Stimulated activated CD4-positive, alpha-beta T cell treated with anti-CD3 and anti-CD28 coated beads, Interleukin-1b, Interleukin-23, amount 100 ng/mL, for 24 hours (primary cell): ENCODE measurements around the gene SBDS.
"Not testable (repeated sequence)": the region's sequence is repeated elsewhere in the genome, so short reads cannot be mapped to it uniquely, and the experiment has no call there.

Experiments
- DNase-seq, 4 experiments: peaks; one replicate each; pipeline ENCODE4 v3.0.0-alpha.2; 2020; ENCODE audit warnings: low read depth in 4 of 4, low spot score in 1 of 4

The SBDS gene

DNA sequence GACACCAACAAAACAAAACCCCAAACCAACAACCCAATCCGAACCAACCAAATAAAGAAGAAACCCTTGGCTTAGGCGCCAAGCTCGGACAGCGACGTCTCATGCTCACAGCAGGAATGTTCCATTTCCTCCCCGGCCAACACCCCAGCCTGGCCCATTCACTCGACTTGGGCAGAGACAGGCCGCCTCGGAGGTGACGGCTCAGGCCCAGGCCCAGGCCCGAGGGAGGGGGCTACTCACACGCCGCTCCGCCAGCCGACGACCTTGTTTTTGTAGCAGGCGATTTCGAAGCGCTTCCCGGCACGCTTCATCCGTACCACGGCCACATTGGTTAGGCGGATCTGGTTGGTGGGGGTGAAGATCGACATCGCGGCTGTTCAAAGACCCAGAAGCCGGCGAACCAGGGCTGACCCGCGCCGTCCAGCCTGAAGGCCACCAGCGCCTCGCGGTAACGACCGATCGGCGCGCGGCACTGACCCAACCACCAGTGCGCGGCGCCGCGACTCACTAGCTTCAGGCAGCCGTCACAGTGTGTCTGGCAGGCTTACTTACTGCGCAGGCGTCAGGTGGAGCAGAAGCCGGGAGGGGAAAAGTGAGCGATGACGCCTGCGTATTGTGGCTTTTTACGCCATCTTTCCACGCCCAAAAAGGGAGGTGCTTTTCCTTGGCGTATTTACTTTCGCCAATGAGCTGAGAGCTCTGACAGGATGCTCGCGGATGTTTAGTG, at the start of gene SBDS:
Gene SBDS (minus strand): TSS at position 537 of the 727 bp plus-strand sequence. CDS start 169 bp downstream, at position 368.
- DNase-seq: peak; percentile 72 to 87 (median 77)

DNA sequence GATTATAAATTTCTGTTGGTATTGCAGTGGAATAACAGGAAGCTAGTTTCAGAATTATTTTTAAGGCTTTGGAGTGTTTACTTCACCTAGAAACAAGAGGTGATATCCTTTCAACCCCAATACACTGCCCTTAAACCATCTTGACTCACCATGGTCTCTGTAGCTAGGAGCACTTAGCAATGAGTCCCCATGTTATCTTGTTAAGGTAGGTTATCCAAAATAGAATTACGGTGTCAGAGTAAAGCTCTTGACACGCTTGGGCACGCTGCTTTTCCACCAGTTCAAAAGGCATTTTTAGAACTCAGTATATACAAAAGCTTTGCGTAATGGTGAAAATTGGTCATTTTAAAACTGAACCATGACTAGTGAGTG, 48.2 kb upstream of the SBDS start:
- not testable (repeated sequence) for DNase-seq

DNA sequence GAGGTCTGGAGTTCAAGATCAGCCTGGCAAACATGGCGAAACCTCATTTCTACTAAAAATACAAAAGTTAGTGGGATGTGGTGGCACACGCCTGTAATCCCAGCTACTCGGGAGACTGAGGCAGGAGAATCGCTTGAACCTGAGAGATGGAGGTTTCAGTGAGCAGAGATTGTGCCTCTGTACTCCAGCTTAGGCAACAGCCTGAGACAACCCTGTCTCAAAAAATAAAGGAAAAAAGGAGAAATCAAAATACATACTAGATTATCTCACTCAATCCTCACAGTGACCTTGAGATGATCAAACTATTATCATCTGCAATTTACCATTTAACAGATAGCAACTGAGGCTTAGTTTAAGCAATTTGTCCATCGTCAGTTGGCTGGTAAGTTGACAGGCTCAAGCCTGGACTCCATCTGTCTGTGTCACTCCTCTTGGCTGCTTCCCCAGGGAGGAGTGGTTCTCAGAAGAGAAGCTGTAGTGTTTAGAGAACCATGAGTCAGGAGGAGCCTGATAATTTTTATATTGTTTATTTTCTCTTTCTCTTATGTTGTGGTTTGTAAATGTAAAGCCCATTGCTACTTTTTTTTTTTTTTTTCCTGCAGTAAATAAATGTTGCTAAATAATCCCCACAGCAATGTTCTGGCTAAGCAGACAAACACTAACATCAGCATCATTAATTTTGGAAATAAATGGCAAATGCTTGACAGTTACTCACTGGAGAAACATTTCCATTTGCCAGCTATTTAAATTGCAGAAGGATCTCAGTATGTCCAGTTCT, 47.6 kb upstream of the SBDS start:
- not testable (repeated sequence) for DNase-seq

DNA sequence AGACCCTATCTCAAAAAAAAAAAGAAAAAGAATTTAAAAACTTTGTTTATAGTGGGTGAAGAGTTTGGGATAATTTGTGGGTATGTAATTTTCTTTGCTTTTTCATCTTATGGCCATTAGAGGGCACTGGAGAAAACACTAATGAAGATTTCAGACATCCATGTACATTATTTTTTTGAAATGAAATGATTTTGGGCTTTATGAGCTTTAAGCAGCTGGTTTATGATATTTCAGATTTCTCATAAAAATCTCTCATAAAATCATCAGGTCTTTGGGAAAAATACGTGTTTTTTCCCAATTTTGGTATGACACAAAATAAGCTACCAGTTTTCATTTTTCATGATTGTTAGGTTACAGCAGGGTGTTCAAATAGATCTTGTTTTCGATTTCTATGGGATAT, 45.4 kb upstream of the SBDS start:
- DNase-seq: not testable (repeated sequence)

DNA sequence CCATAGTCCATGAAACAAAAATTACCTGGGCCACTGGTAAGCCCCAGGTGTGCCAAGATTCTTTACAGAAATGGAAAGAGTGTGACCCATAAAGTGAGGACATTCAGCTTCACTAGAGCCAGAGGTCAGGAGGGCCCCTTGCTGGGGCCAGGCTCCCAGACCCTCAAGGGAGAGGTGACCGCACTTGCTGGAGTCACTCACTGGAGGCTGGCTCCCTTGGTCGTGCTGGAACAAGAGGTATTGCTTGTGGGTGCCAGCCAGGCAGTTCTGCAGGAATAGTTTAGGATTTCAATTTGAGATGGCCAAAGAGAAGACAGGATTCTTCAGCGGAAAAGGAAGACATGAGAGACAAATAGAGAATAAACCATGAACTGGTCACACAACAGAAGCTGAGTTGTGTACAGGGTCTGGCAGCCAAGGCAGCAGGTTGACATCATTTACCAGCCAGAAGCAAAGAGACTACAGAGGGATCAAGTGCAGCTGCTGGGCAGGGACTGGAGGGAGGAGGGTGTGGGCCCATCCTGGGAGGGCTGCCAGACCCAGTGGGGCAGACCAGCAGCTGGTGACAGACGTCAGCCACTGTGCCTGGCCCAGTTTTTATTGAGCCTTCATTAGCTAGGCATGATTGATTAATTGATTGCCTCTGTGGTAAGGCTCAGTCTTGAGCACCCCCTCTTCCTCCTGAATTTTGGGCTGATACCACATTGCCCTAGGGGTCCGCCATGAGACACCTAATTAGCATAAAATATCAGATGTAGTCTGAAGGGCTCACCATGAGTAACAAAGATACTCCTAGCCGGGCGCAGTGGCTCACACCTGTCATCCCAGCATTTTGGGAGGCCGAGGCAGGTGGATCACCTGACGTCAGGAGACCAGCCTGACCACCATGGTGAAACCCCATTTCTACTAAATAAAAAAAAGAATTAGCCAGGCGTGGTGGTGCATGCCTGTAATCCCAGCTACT, 41.3 kb upstream of the SBDS start:
- DNase-seq: not testable (repeated sequence)

DNA sequence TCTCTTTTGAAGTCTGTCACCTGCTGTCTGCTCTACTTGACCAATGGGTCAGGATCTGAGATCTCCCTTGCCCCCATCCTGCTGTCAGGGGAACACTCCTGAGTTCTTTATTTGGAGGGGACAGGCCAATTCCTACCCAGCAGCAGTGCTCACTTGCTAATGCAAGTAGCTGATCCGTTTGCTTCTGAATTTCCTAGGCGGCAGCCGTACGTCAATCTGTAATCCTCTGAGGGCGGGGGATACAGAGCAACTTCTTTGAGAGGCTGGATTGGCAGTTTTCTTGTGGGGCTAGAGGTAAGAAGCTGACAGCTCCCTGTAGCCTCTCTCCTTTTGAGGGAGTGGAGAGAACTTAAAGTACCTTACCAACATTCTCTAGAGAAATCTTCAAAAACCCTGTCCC, 37.9 kb upstream of the SBDS start:
- DNase-seq: no peak

DNA sequence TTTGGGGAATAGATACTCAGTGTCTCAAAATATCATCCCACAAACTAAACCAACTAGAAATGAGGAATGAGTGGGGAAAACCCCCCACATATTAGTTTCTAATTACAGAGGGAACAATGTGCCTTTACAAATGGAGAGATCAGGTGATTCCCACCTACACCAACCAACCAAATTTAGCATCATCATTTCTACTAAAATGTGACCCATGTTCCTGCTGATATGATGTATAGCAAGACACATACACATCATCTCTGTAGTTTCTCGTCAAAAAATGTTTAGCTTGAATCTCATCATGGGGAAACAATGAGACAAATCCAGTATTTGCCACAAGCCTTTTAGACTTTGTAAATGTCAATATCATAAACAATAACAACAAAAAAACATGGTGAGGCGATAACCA, 36.3 kb upstream of the SBDS start:
- not testable (repeated sequence) for DNase-seq

DNA sequence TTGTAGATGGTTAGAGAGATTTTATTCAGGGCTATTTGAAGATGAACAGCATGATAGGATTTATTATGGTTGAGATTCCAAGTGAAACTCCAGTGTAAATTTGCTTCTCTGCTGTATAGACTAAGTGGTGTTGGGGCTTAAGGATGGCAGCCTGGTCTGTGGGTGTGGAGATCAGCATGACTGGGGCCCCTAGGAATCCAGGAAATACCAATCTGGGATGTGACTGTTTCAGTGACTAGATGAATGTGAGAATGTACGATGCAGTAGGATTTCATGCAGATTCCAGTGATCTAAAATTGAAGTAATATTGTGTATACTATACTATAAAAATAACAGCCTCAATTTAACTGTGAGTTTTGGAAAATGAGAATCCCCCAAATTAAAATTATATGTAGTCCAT, 30.1 kb upstream of the SBDS start:
- not testable (repeated sequence) for DNase-seq

DNA sequence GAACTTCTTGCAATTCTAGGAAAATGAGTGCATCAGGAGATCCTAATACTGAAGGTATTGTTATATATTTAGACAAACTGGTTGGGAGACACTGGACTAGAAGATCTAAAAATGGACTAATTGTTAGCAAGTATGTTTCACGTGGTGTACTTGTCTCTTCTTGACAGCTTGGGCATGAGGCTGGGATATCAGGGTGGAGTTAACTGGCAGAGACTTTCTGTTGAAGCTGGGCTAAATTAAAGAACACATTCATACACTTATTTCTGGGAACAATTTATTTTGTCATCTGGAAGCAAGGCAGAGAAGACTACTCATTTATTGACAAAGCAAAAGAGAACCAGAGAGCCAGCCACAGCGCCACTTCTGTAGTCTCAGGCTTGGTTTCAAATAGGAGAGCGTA, 27.1 kb upstream of the SBDS start:
- no peak for DNase-seq

DNA sequence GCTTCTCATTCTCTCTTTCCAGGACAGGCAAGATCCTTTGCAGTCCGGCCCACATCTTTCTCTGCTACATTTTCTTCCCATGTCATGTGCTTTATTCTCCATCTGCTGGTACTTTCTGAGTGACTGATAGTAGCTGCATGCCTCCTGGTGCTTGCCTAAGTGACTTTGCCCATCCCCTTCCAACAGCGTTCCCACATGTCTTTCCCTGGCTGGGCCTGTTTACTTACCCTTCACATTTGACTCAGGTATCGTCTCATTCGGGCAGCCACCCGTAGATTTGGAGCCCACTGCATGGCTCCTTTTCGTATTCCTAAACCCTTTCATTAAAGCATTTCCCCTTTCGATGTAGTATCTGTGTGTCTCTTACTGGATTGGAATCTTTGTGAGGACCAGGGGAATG, 25.9 kb upstream of the SBDS start:
- no peak for DNase-seq

DNA sequence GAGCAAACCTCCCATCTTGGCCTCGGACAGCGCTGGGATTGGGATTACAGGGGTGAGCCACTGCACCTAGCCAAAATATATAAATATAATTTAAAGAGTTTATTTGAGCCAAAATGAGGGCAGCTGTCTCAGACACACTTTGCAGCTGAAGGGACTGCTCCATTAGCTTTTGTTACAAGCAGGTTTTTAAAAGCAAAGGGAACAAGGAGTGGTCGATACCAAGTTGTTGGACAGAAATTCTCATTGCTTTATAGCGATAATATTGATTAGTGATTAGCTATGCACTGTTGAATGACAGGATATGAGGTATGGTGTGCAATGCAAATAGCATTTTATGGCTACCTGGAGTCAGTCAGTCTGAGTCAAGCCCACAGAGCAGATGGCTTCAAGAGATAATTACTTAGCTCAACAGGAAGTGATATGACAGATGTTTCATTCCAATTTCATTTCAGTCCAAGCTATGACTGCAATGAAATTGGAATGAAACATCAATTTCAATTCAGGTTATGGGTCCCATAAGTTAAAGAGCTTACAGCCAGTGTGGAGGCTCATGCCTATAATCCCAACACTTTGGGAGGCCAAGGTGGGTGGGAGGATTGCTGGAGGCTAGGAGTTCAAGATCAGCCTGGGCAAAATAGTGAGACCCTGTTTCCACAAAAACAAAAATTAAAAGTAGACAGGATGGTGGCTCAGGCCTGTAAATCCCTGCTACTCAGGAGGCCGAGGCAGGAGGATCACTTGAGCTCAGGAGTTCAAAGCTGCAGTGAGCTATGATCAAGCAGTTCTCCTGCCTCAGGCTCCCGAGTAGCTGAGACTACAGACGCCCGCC, 24.4 kb upstream of the SBDS start:
- no peak for DNase-seq

DNA sequence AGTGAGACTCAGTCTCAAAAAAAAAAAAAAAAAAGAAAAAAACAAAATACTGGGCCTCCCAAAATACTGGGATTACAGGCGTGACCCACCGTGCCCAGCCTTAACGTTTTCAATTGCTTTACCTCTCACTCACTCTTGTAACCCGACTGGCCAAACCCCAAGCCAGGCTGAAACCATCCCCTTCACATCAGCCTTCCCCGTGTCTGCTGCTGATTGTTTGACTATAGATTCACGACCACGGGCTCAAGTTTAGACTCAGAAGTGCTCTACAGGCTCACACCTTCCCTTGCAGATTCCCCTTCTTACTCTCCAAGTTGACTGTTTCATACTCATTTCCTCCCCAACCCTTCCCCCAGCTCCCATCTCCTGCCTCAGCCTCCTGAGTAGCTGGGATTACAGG, 23.6 kb upstream of the SBDS start:
- DNase-seq: no peak

DNA sequence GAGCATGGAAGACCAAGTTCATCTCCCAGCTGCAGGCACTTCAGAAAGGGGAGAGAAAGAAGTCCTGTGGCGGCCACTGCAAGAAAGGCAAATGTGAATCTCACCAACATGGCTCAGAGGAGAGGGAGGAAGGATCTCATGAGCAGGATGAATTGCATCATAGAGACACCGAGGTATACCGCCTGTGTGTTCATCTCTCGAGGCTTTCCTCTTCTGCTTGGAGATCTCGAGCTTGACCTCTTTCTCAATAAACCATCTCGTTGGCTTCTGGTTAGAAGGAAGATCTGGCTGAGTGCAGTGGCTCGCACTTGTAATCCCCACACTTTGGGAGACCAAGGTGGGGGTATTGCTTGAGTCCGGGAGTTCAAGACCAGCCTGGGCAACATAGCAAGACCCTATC, 22.6 kb upstream of the SBDS start:
- DNase-seq: not testable (repeated sequence)

DNA sequence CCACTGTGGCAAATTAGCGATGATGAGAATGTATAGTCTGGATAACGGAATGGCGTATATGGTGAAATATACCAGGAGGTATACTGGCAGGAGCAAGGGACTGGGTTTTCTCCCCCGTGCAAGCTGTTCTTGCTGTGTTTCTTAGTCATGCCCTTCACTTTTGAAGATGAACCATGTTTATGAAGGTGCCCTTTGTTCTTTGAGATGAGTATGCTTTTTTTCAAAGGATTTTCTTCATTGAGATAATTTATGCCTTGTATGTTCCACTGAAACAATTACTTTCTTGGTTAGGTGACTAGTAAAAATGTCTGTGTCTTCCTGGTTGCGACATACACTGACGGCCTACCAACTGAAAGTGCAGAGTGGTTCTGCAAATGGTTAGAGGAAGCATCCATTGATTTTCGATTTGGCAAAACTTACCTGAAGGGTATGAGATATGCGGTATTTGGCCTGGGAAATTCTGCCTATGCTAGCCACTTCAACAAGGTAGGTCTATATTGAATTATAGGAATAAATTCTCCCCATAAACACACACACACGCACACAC, 18.8 kb upstream of the SBDS start:
- DNase-seq: not testable (repeated sequence)

DNA sequence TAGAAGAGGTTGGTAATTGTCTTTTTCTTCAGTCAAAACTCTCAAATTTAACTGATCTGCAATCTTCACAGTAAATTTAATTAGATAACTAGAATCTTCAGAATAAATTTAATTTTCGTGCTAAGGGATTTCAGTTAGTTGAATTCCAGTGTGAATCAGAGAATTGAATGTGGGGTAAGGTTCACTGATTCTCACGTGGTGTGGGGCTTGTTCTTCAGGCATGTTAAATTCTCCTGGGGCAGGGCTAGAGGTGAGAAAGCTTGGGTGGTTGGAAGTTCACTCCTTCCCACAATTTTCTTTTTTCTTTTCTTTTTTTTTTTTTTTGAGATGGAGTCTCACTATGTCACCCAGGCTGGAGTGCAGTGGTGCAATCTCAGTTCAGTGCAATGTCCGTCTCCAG, 14.3 kb upstream of the SBDS start:
- not testable (repeated sequence) for DNase-seq

DNA sequence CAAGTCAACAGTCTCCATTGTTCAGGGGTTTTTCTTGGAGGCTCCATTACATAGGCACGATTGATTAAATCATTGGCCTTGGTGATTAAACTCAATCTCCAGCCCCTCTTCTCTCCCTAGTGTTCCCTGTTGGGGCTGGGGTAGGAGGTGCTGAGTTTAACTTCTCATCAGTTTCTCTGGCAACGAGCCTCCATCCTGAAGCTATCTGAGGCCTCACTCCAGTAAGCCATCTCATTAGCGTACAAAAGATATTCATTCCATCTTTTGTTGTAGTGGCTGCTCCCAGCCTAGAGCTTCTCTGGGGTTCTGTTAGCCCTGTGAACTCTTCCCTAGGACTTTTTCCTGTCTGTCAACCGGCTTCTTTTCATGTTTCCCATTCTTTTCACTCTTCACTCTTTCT, 12.9 kb upstream of the SBDS start:
- DNase-seq: no peak

DNA sequence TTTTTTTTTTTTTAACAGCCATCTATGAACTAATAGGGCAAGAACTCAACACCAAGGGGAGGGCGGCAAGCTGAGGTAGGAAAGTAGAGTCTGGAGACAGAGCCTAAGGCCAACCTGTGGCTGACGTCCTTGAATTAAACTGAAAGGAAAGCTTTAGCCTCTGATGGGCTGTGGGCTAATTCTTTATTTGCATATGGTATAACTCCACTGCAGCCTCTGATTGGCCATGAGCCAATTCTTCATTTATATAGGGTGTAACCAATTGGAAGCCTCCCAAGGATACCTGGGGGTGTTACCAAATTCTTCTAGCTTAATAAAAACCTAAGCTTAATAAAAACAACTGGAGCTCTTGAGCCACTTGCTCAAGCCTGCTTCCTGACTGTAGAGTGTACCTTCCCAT, 11.6 kb upstream of the SBDS start:
- no peak for DNase-seq

DNA sequence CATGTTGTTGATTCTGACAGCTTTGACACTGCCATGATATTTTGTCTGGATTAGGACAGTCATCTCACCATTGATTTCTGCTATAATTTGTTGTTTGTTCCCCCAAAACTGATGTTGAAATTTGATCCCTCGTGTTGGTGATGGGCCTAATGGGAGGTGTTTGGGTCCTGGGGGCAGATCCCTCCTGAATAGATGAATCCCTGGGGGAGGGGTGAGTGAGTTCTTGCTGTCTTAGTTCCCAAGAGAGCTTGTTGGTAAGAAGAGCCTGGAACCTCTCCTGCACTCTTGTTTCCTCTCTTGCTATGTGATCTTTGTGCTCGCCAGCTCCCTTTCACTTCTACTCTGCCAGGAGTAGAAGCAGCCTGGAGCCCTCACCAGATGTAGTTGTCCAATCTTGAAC, 8.8 kb upstream of the SBDS start:
- not testable (repeated sequence) for DNase-seq

DNA sequence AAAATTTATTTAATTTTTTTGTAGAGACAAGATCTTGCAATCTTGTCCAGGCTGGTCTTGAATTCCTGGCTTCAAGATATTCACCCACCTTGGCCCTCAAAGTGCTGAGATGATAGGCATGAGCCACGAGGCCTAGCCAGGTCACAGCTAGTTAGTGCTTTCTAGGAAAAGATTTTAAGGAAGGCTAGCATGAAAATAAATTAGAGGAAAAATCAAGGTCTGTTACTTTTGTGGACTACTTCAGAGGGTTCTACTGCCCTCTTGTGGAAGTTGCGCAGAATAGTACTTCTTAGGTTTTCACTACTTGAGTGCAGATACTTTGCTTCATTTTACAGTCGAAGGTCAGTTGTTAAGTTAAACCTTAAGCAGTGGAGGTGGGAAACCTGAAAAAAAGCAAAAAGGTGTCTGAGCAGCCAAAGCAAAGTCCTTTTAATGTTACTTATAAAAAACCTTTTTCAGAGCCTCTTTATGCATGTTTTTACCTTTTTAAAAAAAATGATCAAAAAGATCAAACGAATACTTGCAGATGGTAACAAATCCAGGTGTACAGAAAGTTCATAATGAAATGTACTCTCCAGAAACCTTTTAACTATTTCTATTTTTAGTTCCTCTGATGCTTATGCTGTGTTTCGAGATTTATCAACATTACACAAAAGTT, 5.3 kb upstream of the SBDS start:
- DNase-seq: not testable (repeated sequence)
